Muscle layer of duodenum (tissue), 2 donors: ENCODE measurements around the gene KCNA5.

Source experiments
- H3K27ac ChIP-seq: one replicate; pipeline ENCODE4 v1.7.0; 2013; ENCODE audit warnings: mild to moderate bottlenecking, low read length
- H3K27me3 ChIP-seq: one replicate; pipeline ENCODE4 v1.7.0; 2013; ENCODE audit warnings: low read depth, mild to moderate bottlenecking, control low read depth, low read length
- H3K36me3 ChIP-seq, 2 donors: one replicate each; pipeline ENCODE4 v1.7.0; 2013; ENCODE audit warnings: low read length in 2 of 2, control low read depth in 1 of 2, mild to moderate bottlenecking in 1 of 2; ENCODE audit not compliant: insufficient read depth in 2 of 2, control insufficient read depth in 1 of 2
- H3K4me1 ChIP-seq, 2 donors: one replicate each; pipeline ENCODE4 v1.7.0; 2013; ENCODE audit warnings: low read length in 2 of 2, mild to moderate bottlenecking in 2 of 2, control low read depth in 1 of 2, moderate library complexity in 1 of 2; ENCODE audit not compliant: insufficient read depth in 2 of 2, control insufficient read depth in 1 of 2
- H3K4me3 ChIP-seq, 2 donors: one replicate each; pipeline ENCODE4 v1.7.0; 2013; ENCODE audit warnings: low read length in 2 of 2, low read depth in 1 of 2, mild to moderate bottlenecking in 1 of 2
- H3K9me3 ChIP-seq, 2 donors: one replicate each; pipeline ENCODE4 v1.7.0; 2013; ENCODE audit warnings: low read length in 2 of 2, control low read depth in 1 of 2, mild to moderate bottlenecking in 1 of 2; ENCODE audit not compliant: control insufficient read depth in 1 of 2
- donor health status: healthy.

The KCNA5 gene

DNA sequence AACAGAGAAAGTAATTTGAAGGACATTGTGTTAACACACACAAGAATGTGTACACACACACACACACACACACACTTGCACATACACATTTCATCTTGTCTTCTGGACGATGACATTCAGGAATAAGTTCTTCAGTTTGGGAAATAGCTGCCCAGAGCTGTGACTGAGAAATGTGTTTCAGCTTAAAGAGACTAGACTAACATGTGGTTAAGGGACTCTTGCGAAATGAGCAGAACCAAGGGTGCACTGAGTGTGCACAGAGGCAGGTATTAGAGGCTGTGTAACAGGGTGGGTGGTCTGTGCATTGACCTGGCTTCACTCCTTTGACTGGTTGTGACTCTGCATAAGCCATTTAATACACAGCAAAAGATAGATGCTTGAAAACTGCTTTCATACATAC is 29.4 kb upstream of the KCNA5 start:
- H3K4me1 ChIP-seq = no peaks in the 10 kb centered on the region
- H3K36me3 ChIP-seq = no peaks in the 10 kb centered on the region
- no peak overlapping the region for H3K4me3 ChIP-seq
- H3K27me3 ChIP-seq = no peaks in the 10 kb centered on the region
- no peaks in the 10 kb centered on the region for H3K9me3 ChIP-seq
- H3K27ac ChIP-seq = no peak overlapping the region

DNA sequence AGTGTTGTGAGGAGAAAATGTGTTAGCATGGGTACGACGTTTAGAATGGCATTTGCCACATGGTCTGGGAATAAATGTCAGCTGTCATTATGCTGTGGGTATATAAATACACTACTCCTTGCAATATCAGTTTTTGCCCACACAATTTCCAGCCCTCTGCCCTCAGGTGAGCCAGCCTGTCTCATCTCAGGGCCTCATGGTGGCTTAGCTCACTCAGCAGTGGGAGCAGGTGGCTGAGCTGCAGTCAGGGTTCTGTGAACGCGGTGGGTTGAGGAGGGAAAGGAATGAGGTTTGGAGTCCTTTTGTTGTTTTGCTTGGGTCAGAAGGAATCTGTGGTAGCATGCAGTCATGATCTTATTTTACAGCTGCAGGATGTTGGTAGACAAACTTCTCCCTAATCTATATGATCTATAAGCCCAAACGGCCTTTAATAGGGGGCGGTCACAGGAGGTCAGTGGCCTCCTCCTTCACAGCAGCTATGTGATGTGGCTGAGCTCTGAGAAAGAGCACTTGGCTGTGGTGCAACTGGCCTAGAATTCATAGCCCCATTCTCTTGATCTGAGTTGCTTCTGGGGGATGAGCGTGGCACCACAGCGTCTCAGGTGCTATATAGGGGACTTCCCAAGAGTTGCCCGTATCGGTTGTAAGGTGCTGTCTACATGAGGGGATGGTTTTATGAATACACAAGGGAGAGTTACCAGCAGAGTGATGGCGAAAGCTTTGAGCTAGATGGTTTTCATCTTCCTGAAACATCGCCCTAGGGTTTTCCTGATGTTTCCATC is 27.8 kb upstream of the KCNA5 start:
- no peaks in the 10 kb centered on the region for H3K4me1 ChIP-seq
- H3K27ac ChIP-seq = no peak overlapping the region
- H3K4me3 ChIP-seq = no peak overlapping the region
- H3K27me3 ChIP-seq = no peaks in the 10 kb centered on the region
- H3K36me3 ChIP-seq = no peaks in the 10 kb centered on the region
- H3K9me3 ChIP-seq = no peaks in the 10 kb centered on the region

DNA sequence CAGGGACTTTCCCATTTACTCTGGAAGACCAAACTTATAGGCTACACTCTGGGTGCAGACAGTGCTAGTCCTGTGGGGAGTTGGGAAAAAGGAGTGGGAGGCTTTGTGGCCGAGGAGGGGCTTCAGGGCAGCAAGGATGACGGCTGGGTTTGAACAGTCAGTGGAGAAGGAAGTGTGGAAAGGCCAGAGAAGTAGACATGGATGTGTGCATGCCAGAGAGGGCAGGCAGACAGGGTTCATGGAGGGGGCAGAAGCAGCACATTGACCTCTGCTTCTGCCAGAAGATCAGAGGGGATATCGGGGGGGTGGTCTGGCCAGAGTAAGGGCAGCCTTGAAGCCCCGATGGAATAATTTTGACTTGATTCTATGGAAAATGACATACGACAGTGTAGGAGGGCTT is 27.2 kb upstream of the KCNA5 start:
- Histone ChIP-seq H3K4me1 (no peaks in the 10 kb centered on the region), H3K27me3 (no peaks in the 10 kb centered on the region), H3K27ac (no peak overlapping the region), H3K4me3 (no peak overlapping the region), H3K36me3 (no peaks in the 10 kb centered on the region), H3K9me3 (no peaks in the 10 kb centered on the region)

DNA sequence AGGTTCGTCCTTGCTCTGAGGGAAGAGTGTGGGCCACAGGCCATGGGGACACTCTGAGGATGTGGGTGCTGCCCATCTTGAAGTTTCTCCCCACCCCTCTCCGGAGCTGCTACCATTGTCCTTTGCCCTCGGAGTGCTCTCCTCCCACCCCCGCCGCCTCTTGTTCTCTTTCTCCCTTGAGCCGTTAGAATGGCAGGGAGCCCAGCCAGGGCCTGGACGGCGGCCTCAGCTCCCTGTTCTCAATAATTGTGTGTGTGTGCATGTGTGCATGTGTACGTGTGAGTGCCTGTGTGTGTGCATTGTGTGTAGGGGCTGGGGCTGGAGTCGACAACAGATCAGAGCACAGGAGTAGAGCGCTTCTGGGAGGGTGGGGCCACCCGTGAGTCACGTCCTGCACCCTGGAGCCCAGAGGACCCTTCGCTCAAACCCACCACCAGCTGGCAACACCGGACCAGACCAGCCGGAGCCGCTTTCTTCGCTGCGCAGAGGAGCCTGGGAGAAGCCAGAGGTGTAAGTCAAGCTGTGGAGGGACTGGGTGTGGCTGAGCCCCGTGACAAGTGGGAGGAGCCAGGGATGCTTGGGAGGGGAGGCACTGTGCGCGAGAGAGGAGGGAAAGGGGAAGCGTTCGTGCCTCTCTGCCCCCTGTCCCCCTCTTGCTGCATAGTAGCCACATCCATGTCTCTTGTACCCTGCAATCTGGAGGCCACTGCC is 25.9 kb upstream of the KCNA5 start:
- no peak overlapping the region for H3K4me3 ChIP-seq
- H3K9me3 ChIP-seq = no peaks in the 10 kb centered on the region
- no peaks in the 10 kb centered on the region for H3K27me3 ChIP-seq

DNA sequence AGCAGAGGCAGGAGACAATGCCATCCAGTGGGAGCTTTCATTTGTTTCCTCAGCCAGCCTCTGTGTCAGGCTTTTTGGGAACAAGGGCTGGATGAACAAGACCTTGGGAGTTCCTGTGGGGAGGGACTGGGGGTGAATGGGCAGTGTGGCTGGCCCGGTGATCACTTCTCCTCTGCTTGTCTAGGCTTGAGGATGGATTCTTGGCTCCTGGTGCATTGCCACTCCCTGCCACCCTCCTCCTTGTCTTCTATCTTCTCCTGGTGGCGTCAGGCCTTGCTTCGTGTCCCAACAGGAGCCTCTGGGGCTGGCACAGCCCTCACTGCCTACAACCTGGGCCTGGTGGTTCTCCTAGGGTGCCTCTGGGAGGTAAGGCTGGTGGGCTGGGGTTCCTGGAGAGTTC is 25.0 kb upstream of the KCNA5 start:
- no peaks in the 10 kb centered on the region for H3K4me1 ChIP-seq
- H3K27ac ChIP-seq = no peak overlapping the region
- no peak overlapping the region for H3K4me3 ChIP-seq
- H3K9me3 ChIP-seq = no peaks in the 10 kb centered on the region
- H3K36me3 ChIP-seq = no peaks in the 10 kb centered on the region
- H3K27me3 ChIP-seq = no peaks in the 10 kb centered on the region

More for the DNA sequence above, 25.9 kb upstream of the KCNA5 start:
- Histone ChIP-seq H3K27ac (no peak overlapping the region), H3K36me3 (no peaks in the 10 kb centered on the region), H3K4me1 (no peaks in the 10 kb centered on the region)

DNA sequence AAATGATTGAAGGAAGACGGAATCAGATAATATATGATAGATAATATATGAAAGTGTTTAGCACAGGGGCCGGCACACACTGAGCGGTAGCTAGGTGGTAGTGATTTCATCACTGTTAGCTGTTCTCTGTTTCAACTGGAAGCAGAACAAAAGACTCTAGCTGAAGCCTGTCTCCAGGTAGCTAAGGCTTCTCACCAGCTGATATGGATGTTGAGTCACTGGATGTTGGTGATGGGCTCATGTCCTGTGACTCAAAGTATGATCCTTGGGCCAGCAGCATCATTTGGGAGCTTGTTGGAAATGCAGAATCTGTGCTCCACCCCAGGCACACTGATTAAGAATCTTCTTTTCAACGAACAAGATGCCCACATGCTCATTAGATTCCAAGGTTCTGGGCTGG is 21.7 kb upstream of the KCNA5 start:
- H3K27ac ChIP-seq = no peak overlapping the region

DNA sequence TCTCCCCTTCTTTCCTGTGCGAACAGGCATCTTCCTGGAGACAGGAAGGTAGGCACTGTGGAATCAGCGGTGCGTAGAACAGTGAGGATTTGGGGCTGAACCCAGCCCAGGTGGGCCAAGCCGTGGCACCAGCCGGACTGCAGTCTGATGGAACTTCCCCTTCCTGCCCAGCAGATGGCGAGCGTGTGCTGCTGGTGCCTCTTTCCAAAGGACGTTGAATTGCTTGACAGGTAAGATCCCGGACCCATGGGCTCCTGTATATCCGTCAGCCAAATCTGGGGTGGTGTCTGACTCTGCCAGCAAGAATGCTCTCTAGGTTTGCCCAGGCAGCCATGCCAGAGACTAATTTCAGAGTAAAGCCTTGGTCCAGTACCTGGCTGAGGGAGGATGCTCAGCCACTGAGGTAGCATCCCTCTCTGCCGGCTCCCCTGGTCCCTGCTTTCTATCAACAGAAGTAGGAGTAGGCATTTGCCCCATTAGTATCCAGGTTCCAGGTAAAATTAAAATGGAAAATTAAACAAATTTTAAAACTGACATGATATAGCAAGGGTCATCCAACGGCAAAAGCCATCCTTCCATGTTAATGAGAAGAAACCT is 21.1 kb upstream of the KCNA5 start:
- Histone ChIP-seq H3K36me3 (no peaks in the 10 kb centered on the region), H3K9me3 (no peaks in the 10 kb centered on the region), H3K4me1 (no peaks in the 10 kb centered on the region), H3K27me3 (no peaks in the 10 kb centered on the region), H3K27ac (no peak overlapping the region), H3K4me3 (no peak overlapping the region)

More for the DNA sequence above, 21.7 kb upstream of the KCNA5 start:
- no peaks in the 10 kb centered on the region for H3K9me3 ChIP-seq
- no peaks in the 10 kb centered on the region for H3K4me1 ChIP-seq
- H3K36me3 ChIP-seq = no peaks in the 10 kb centered on the region
- H3K4me3 ChIP-seq = no peak overlapping the region
- H3K27me3 ChIP-seq = no peaks in the 10 kb centered on the region

DNA sequence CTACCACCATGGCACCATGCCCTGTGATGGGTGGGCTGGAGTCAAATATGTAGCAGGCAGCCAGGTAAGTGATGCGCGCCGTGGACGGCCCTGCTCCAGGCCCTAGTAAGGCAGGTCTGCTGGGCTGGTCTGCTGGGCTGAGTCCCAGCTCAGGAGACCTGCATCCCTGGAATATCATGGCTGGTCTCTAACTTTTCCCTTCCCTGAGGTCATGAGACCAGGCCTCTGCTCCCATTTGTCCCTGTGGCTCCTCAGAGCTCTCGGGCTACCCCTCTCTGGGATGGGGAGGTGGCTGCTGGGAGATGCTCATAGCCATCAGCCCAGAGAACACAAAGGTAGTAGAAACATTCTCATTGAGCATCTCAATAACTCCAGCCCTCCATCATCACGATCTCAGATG is 19.8 kb upstream of the KCNA5 start:
- no peaks in the 10 kb centered on the region for H3K36me3 ChIP-seq
- no peaks in the 10 kb centered on the region for H3K9me3 ChIP-seq
- no peak overlapping the region for H3K4me3 ChIP-seq
- no peaks in the 10 kb centered on the region for H3K4me1 ChIP-seq
- no peak overlapping the region for H3K27ac ChIP-seq
- H3K27me3 ChIP-seq = no peaks in the 10 kb centered on the region

DNA sequence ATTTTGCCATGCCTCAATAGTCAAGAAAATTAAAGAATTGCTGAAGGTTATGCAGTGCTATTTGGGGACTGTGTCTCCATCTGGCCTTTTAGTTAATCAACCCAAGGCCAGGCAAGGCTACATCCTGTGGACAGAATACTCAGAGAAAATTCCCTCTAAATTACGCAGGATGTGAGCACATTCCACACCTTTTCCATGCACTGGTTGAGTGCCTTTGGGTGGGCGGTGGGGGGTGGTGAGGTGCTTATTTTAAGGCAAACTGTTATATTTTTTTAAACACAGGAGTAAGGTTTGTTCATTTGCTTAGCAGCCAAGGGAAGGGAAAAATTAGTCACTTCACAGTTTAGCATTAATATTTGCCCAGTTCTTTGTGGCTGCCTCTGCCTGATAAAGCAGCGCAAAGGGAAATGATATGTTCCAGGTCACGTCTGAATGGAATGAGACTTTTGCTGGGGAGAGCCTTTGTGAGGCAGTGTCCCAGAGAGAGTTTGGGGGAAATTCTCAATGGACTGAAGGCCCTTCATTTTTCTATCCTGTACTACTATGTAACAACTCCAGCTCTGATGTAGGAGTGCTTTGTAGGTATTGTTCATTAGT is 17.2 kb upstream of the KCNA5 start:
- no peak overlapping the region for H3K4me3 ChIP-seq
- no peaks in the 10 kb centered on the region for H3K36me3 ChIP-seq
- no peaks in the 10 kb centered on the region for H3K27me3 ChIP-seq
- H3K27ac ChIP-seq = no peak overlapping the region
- no peaks in the 10 kb centered on the region for H3K9me3 ChIP-seq
- no peaks in the 10 kb centered on the region for H3K4me1 ChIP-seq

DNA sequence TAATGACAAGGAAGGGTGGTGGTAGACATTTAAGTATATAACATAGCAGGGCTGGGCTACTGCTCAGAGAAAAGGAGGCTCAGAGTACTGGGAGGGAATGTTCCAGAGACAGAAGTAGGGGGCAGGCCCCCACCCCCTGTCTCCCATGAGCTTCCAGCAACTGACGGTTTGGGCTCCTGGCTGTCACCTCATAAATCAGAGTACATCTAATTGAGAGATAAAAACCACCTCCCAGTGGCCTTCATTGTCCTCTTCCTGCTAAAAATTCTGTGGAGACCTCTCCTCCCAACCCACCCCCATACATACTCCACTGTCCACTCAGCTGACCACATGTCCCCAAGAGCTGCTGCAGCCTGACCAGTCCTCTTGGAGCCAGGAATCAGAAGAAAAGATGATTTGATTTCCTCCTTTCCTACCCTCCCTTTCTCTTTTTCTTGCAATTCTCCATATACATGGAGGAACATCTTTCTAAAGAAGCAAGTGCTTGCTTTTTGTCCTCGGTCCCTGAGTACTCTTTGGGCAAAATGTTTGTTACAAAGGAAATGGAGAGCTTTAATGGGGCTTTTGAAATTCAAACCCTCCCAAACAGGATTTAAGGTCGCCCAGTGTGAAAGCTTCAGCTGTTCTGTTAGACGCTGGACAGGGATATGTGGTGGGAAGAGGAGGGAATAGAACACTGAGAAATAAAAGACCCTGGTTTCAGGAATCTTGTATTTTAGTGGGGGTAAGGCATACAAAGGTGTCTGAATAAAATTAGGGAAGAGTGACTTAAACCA is 16.4 kb upstream of the KCNA5 start:
- Histone ChIP-seq H3K27ac (no peak overlapping the region), H3K36me3 (no peaks in the 10 kb centered on the region), H3K4me3 (no peak overlapping the region), H3K9me3 (no peaks in the 10 kb centered on the region), H3K27me3 (no peaks in the 10 kb centered on the region), H3K4me1 (no peaks in the 10 kb centered on the region)

DNA sequence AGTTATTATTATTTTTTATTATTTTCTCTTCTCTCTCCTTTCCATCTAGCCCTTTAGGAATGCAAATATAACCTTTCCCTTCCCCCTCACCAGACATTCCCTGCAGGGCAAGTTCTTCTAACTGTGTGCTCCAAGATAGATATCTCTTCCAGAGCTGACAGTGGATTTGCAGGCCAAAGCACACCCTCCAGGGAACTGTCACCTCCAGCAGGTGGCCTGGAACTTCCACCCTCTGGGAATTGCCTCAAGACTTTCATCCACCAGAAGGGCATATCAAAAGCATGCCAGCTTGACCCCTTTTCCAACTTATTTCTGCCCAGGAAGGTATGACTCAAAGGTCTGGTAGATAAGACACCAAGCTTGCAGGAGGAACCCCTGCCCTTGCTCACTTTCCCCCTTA is 13.6 kb upstream of the KCNA5 start:
- H3K27me3 ChIP-seq = no peaks in the 10 kb centered on the region

More for the DNA sequence above, 13.6 kb upstream of the KCNA5 start:
- no peak overlapping the region for H3K4me3 ChIP-seq
- H3K9me3 ChIP-seq = no peaks in the 10 kb centered on the region
- H3K4me1 ChIP-seq = peaks cover 0 to 3% of the 10 kb centered on the region in 2 donors
- no peaks in the 10 kb centered on the region for H3K36me3 ChIP-seq
- H3K27ac ChIP-seq = no peak overlapping the region
